Colonic mucosa (tissue), 4 donors: ENCODE results near the gene DGAT2. TPM values are rescaled to one million over a fixed set of nuclear protein-coding genes. Genes with fewer than 3 reads are reported as not detected.

Experiments
- DNase-seq: peaks from one replicate; pipeline ENCODE4 v3.0.0-alpha.2; 2020
- H3K27ac ChIP-seq: fragments of 200-600 bp; one replicate; pipeline ENCODE4 v1.8.0; 2021
- H3K27me3 ChIP-seq: fragments of 200-600 bp; one replicate; pipeline ENCODE4 v1.8.0; 2021
- H3K36me3 ChIP-seq: fragments of 200-600 bp; one replicate; pipeline ENCODE4 v1.8.0; 2021
- H3K4me1 ChIP-seq: fragments of 200-600 bp; one replicate; pipeline ENCODE4 v1.8.0; 2021; ENCODE audit warnings: mild to moderate bottlenecking
- H3K4me3 ChIP-seq: fragments of 200-600 bp; one replicate; pipeline ENCODE4 v1.8.0; 2021
- H3K9ac ChIP-seq, 2 donors: one replicate each; pipeline ENCODE4 v1.7.0; 2013; ENCODE audit warnings: control low read depth in 2 of 2, low read depth in 2 of 2, low read length in 2 of 2
- H3K9me3 ChIP-seq: fragments of 200-600 bp; one replicate; pipeline ENCODE4 v1.8.0; 2021
- CTCF ChIP-seq: fragments of 200-600 bp; IDR thresholded peaks from one replicate; pipeline ENCODE4 v1.8.0; 2022; ENCODE audit warnings: antibody characterized with exemption, mild to moderate bottlenecking
- intact Hi-C: fragments of 100-400 bp; cut with DNase I; formaldehyde crosslinking; loops from one replicate; pipeline ENCODE4 v1.14.1; 2022
- total RNA-seq, 2 donors: library from RNA; stranded (reverse); fragmentation: NEBNext Ultra II Directional in 1 of 2; extraction: Animal tissue kit (Norgen Biotek cat#: 25700) in 1 of 2; gene quantifications; one replicate each; pipeline ENCODE4 v1.2.1, GENCODE V29; 2021
- donor health status: healthy.
- donor health status: DM: no; HTN: no; CAD: no.
- donor health status: DM: no; HTN: no; CAD: no.

DGAT2 gene
- total RNA-seq, 2 donors from 2014 or later, result 3.0 to 5.9 TPM

DNA sequence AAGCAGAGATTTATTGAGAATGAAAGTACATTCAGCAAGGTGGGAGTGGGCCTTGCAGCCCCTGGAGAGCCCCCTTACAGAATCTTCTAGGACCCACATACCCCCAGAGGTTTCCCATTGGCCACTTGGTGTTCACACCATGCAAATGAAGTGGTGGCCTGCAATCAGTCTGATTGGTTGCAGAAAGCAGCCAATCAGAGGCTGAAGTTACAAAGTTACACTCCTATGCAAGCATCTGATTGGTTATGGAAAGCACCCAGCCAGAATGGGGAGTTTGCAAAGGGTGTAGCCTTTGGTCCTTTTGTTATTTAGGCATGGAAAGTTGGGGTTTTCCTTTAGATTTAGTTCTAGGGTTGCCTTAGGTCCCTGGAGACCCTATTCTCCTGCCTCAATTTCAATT lies 81.3 kb downstream of the DGAT2 start:
- no peaks in the 10 kb centered on the region for H3K9me3 ChIP-seq
- no peak overlapping the region for H3K4me3 ChIP-seq
- H3K36me3 ChIP-seq, result no peaks in the 10 kb centered on the region
- DNase-seq, result no peak
- intact Hi-C loops, result no loop called here
- H3K9ac ChIP-seq, result no peak overlapping the region
- no peaks in the 10 kb centered on the region for H3K4me1 ChIP-seq
- no peaks in the 10 kb centered on the region for H3K27me3 ChIP-seq
- H3K27ac ChIP-seq, result no peak overlapping the region
- TF ChIP-seq CTCF, result no peak

GRCh38 chr11:75850787-75851186 lies 82.2 kb downstream of the DGAT2 start:
- no peaks in the 10 kb centered on the region for H3K27me3 ChIP-seq
- TF ChIP-seq CTCF, result no peak
- no peak overlapping the region for H3K9ac ChIP-seq
- no peaks in the 10 kb centered on the region for H3K4me1 ChIP-seq
- no peaks in the 10 kb centered on the region for H3K9me3 ChIP-seq
- H3K4me3 ChIP-seq, result no peak overlapping the region
- no peak for DNase-seq
- no peak overlapping the region for H3K27ac ChIP-seq
- intact Hi-C loops, result no loop called here
- no peaks in the 10 kb centered on the region for H3K36me3 ChIP-seq

Other genes starting within 250 kb of the DGAT2 start
- gene GDPD5, start 242.8 kb upstream of the DGAT2 start, total RNA-seq, result 1 to 10 TPM; 2.6 to 4.1 TPM
- 100 to 1,000 TPM in 1 of 2 donors, 10 to 100 TPM in 1; 66.3 to 136 TPM for gene SERPINH1, start 206.5 kb upstream of the DGAT2 start, total RNA-seq
- gene MAP6, start 99.7 kb upstream of the DGAT2 start, total RNA-seq, result 1 to 10 TPM in 1 of 2 donors, under 1 TPM in 1; 0.79 to 2.6 TPM
- gene MOGAT2, start 50.9 kb upstream of the DGAT2 start, total RNA-seq, result 100 to 1,000 TPM; 168 to 211 TPM
- gene UVRAG, start 46.4 kb downstream of the DGAT2 start, total RNA-seq, result 10 to 100 TPM; 12.8 to 13.7 TPM